OCI-LY7 (cell line): Measurements from ENCODE around the gene LRP5. TPM values are rescaled to one million over a fixed set of nuclear protein-coding genes. Genes with fewer than 3 reads are reported as not detected.

Experiments used
- BruUV-seq: library from RNA; stranded (reverse); fragments of 400-500 nt; replicated peaks from 2 replicates; lab custom pipeline; 2021; lab: Mats Ljungman, UMichigan
- CTCF ChIA-PET: fragments of 300-600 bp; sonication (Branson Sonifier 250); formaldehyde crosslinking; loops from one replicate; lab custom pipeline; 2022; ENCODE audit warnings: antibody characterized with exemption; ENCODE audit not compliant: unreplicated experiment; lab: Charles Lee
- POLR2A ChIA-PET: fragments of 300-600 bp; sonication (Branson Sonifier 250); formaldehyde crosslinking; loops from one replicate; lab custom pipeline; 2022; ENCODE audit warnings: antibody characterized with exemption; lab: Charles Lee
- DNase-seq: peaks from one replicate; pipeline ENCODE4 v3.0.0-alpha.2; 2015; ENCODE audit warnings: low spot score
- H2AFZ ChIP-seq: fragments of 200-600 bp; sonication (generic), shearing (Covaris generic); 2 replicates; pipeline ENCODE4 v1.6.1; 2014; ENCODE audit warnings: mild to moderate bottlenecking, antibody characterized with exemption, low read length, moderate library complexity
- H3K27ac ChIP-seq: fragments of 200-600 bp; sonication (generic); 2 replicates; pipeline ENCODE4 v1.5.1; 2014; ENCODE audit warnings: mixed run types, low read depth, mild to moderate bottlenecking, moderate library complexity, low read length, inconsistent platforms; ENCODE audit not compliant: poor library complexity, severe bottlenecking
- H3K36me3 ChIP-seq: fragments of 200-600 bp; sonication (generic); 2 replicates; pipeline ENCODE4 v1.6.1; 2014; ENCODE audit warnings: mild to moderate bottlenecking, antibody characterized with exemption, low read length, moderate library complexity, mixed read lengths; ENCODE audit not compliant: insufficient read depth
- H3K4me1 ChIP-seq: fragments of 200-600 bp; sonication (generic); 2 replicates; pipeline ENCODE4 v1.5.1; 2014; ENCODE audit warnings: mild to moderate bottlenecking, low read length; ENCODE audit not compliant: insufficient read depth, poor library complexity, severe bottlenecking
- H3K4me2 ChIP-seq: fragments of 200-600 bp; sonication (generic); 2 replicates; pipeline ENCODE4 v1.6.1; 2014; ENCODE audit warnings: mild to moderate bottlenecking, low read length
- H3K4me3 ChIP-seq: fragments of 200-600 bp; sonication (generic); 2 replicates; pipeline ENCODE4 v1.5.1; 2014; ENCODE audit warnings: mild to moderate bottlenecking, low read depth, low read length; ENCODE audit not compliant: poor library complexity, severe bottlenecking
- H3K79me2 ChIP-seq: fragments of 200-600 bp; sonication (generic); 2 replicates; pipeline ENCODE4 v1.6.1; 2016; ENCODE audit warnings: low read depth, mild to moderate bottlenecking, low read length, moderate library complexity, mixed read lengths; ENCODE audit not compliant: insufficient read depth
- H3K9me2 ChIP-seq: fragments of 200-600 bp; sonication (generic); 2 replicates; pipeline ENCODE4 v1.6.1; 2016; ENCODE audit warnings: mild to moderate bottlenecking, low read length, mixed read lengths; ENCODE audit not compliant: insufficient read depth
- H3K9me3 ChIP-seq: fragments of 200-600 bp; sonication (generic); 2 replicates; pipeline ENCODE4 v1.6.1; 2014; ENCODE audit warnings: mild to moderate bottlenecking, mixed run types, low read length, mixed read lengths
- H4K20me1 ChIP-seq: fragments of 200-600 bp; sonication (generic); 2 replicates; pipeline ENCODE4 v1.6.1; 2014; ENCODE audit warnings: mild to moderate bottlenecking, antibody characterized with exemption, low read length, moderate library complexity, mixed read lengths; ENCODE audit not compliant: insufficient read depth
- CTCF ChIP-seq: fragments of 200-600 bp; sonication (generic); conservative IDR thresholded peaks from 2 replicates; pipeline ENCODE4 v1.5.1; 2014; ENCODE audit warnings: mild to moderate bottlenecking, antibody characterized with exemption, low read length, moderate library complexity, mixed read lengths
- EZH2phosphoT487 ChIP-seq: fragments of 200-600 bp; sonication (generic); IDR thresholded peaks from 2 replicates; pipeline ENCODE4 v1.6.1; 2018; ENCODE audit warnings: low read depth, borderline replicate concordance, mild to moderate bottlenecking, mixed run types, antibody characterized with exemption, low read length, moderate library complexity, mixed read lengths
- intact Hi-C: fragments of 100-400 bp; cut with micrococcal nuclease; formaldehyde crosslinking; loops from one replicate; pipeline ENCODE4 v1.10.0; 2022; ENCODE audit not compliant: unreplicated experiment
- total RNA-seq, 2 experiments: library from RNA; depleted of rRNA in 1 of 2; stranded (reverse); fragments of >200 nt in 1 of 2; shearing (Covaris generic) in 1 of 2; gene quantifications; 2 replicates each; pipeline ENCODE4 v1.2.3, GENCODE V29; 2014 to 2022

Gene LRP5
- total RNA-seq, 2 experiments from 2014 or later = 0.60 TPM; not detected in 1

GRCh38 chr11:68414496-68415221 lies 102.3 kb downstream of the LRP5 start:
- Histone ChIP-seq H3K4me1 (no peaks in the 10 kb centered on the region), H3K36me3 (no peaks in the 10 kb centered on the region), H3K4me2 (no peak overlapping the region), H2AFZ (no peak overlapping the region), H4K20me1 (no peaks in the 10 kb centered on the region), H3K27ac (no peak overlapping the region), H3K4me3 (no peak overlapping the region), H3K79me2 (no peaks in the 10 kb centered on the region), H3K9me2 (no peaks in the 10 kb centered on the region), H3K9me3 (no peaks in the 10 kb centered on the region)
- intact Hi-C loops = loop anchor here (5.0 kb wide), 1 partner anchor 33 kb away; no protein-coding TSS in a partner anchor
- ChIA-PET CTCF (no interaction called here), POLR2A (no interaction called here)
- no TSS peak for BruUV-seq
- TF ChIP-seq CTCF (no peak), EZH2phosphoT487 (no peak)
- DNase-seq = no peak

- Histone ChIP-seq H3K4me2 (no peak overlapping the region), H3K4me3 (no peak overlapping the region), H3K79me2 (no peaks in the 10 kb centered on the region), H4K20me1 (no peaks in the 10 kb centered on the region), H3K9me2 (no peaks in the 10 kb centered on the region), H2AFZ (no peak overlapping the region), H3K4me1 (no peaks in the 10 kb centered on the region), H3K36me3 (no peaks in the 10 kb centered on the region), H3K27ac (no peak overlapping the region), H3K9me3 (no peaks in the 10 kb centered on the region)
- ChIA-PET CTCF (no interaction called here), POLR2A (no interaction called here)
- intact Hi-C loops = no loop called here
- no TSS peak for BruUV-seq
- DNase-seq = no peak
- no peak for TF ChIP-seq EZH2phosphoT487
- no peak for TF ChIP-seq CTCF
Observed at GRCh38 chr11:68416070-68416578, 103.7 kb downstream of the LRP5 start.

- H3K4me1 ChIP-seq = no peaks in the 10 kb centered on the region
- no peak overlapping the region for H3K27ac ChIP-seq
- TF ChIP-seq CTCF (no peak), EZH2phosphoT487 (no peak)
- H3K36me3 ChIP-seq = no peaks in the 10 kb centered on the region
- intact Hi-C loops = no loop called here
- H3K9me3 ChIP-seq = no peaks in the 10 kb centered on the region
- POLR2A ChIA-PET = no interaction called here
- H3K4me2 ChIP-seq = no peak overlapping the region
- no peak overlapping the region for H3K4me3 ChIP-seq
- no peaks in the 10 kb centered on the region for H3K9me2 ChIP-seq
- no peak for DNase-seq
- BruUV-seq = no TSS peak
- H2AFZ ChIP-seq = no peak overlapping the region
- no peaks in the 10 kb centered on the region for H3K79me2 ChIP-seq
- CTCF ChIA-PET = no interaction called here
- no peaks in the 10 kb centered on the region for H4K20me1 ChIP-seq
Observed at GRCh38 chr11:68418648-68419047, 106.3 kb downstream of the LRP5 start.
